ENCODE results near the gene INVS.

DNA sequence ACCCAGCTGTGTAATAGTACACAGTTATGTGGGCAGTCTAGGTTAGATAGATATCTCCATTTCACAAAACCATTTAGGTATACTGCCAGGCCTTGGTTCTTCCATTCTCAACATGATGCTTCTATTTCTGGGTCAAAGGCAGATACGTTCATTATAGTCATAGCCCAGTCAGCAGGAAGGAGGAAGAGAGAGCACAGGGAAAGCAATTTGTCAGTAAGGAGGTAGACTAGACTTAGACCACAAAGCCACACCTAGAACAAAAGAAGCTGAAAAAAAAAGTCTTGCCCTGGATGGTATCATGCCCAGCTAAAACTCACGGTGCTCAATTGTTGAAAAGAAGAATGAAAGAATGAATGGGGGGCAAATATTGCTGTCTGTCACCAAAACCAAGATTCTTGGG, 7.6 kb downstream of the INVS start:
- TF ChIP-seq MAFK (IDR thresholded peaks at IDR 0.05; ENCODE audit: low read depth, low read length) (no peak), POLR2A (IDR thresholded peaks at IDR 0.05; ENCODE audit: low read depth, low read length) (no peak), BHLHE40 (IDR thresholded peaks at IDR 0.05; ENCODE audit: low read depth, low read length) (no peak), FOS (IDR thresholded peaks at IDR 0.05; ENCODE audit: low read depth, low read length) (no peak)
- TF ChIP-seq, protein P1, sequence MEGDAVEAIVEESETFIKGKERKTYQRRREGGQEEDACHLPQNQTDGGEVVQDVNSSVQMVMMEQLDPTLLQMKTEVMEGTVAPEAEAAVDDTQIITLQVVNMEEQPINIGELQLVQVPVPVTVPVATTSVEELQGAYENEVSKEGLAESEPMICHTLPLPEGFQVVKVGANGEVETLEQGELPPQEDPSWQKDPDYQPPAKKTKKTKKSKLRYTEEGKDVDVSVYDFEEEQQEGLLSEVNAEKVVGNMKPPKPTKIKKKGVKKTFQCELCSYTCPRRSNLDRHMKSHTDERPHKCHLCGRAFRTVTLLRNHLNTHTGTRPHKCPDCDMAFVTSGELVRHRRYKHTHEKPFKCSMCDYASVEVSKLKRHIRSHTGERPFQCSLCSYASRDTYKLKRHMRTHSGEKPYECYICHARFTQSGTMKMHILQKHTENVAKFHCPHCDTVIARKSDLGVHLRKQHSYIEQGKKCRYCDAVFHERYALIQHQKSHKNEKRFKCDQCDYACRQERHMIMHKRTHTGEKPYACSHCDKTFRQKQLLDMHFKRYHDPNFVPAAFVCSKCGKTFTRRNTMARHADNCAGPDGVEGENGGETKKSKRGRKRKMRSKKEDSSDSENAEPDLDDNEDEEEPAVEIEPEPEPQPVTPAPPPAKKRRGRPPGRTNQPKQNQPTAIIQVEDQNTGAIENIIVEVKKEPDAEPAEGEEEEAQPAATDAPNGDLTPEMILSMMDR (conservative IDR thresholded peaks at IDR 0.05; ENCODE audit: low read depth, low read length), result no peak
